ENCODE results near the gene ARID5A. TPM values are rescaled to one million over a fixed set of nuclear protein-coding genes. Genes with fewer than 3 reads are reported as not detected.

The ARID5A gene
- total and polyA plus RNA-seq, 9 of the 15 experiments (the other 6 are each of a cell fraction or from before 2014, with no cell fraction given) = 0.14 to 12.5 (median 3.0) TPM

- TF ChIP-seq CHD4 (IDR thresholded peaks at IDR 0.05; ENCODE audit: insufficient read depth, insufficient replicate concordance, low read depth, low read length, poor library complexity, severe bottlenecking) (no peak), DEAF1 (CRISPR knock-in tag; IDR thresholded peaks at IDR 0.05) (no peak), NR3C1 (CRISPR knock-in tag; IDR thresholded peaks at IDR 0.05) (no peak), ZNF217 (CRISPR knock-in tag; IDR thresholded peaks at IDR 0.05) (no peak), SETDB1 (IDR thresholded peaks at IDR 0.05; ENCODE audit: low read length) (no peak), COPS2 (conservative IDR thresholded peaks at IDR 0.05) (no peak), ZNF274 (IDR thresholded peaks at IDR 0.05; ENCODE audit: borderline replicate concordance, low read depth, low read length) (no peak), NFYB (IDR thresholded peaks at IDR 0.05; ENCODE audit: extremely low read depth, insufficient read length) (no peak), GTF2E2 (tag; IDR thresholded peaks at IDR 0.05) (no peak), MLX (CRISPR knock-in tag; conservative IDR thresholded peaks at IDR 0.05) (no peak), L3MBTL2 (IDR thresholded peaks at IDR 0.05) (peak; percentile 13; the same call in 1 of the 2 replicates), IRF2 (CRISPR knock-in tag; IDR thresholded peaks at IDR 0.05) (no peak), RBM15 (IDR thresholded peaks at IDR 0.05; ENCODE audit: insufficient read depth, low read length) (no peak), TBL1XR1 (IDR thresholded peaks at IDR 0.05; ENCODE audit: low read length in 2 of 2) (peak in 1 of 2 experiments; percentile 61; a peak in 1 of 4 replicates), ZFP91 (CRISPR knock-in tag; IDR thresholded peaks at IDR 0.05) (no peak), ZNF445 (CRISPR knock-in tag; IDR thresholded peaks at IDR 0.05; ENCODE audit: low read depth) (no peak), XRCC5 (IDR thresholded peaks at IDR 0.05; ENCODE audit: low read depth, low read length) (0 out of 2 replicates have a peak, but pooled peaks have one; percentile 40), FOXK2 (conservative IDR thresholded peaks at IDR 0.05 in 1 of 2, IDR thresholded peaks at IDR 0.05 in 1 of 2; ENCODE audit: low read depth in 2 of 2) (peak; percentile 26 to 62; a peak in 2 of 4 replicates), U2AF2 (optimal IDR thresholded peaks at IDR 0.05; ENCODE audit: low read depth, low read length) (no peak), CLOCK (CRISPR knock-in tag; IDR thresholded peaks at IDR 0.05; ENCODE audit: borderline replicate concordance) (no peak)
Observed at GRCh38 chr2:96531872-96532505, 4.6 kb upstream of the ARID5A start (continued).
